Esophagus squamous epithelium (tissue), 5 donors: ENCODE results near the gene SLC18A3. TPM values are rescaled to one million over a fixed set of nuclear protein-coding genes. Genes with fewer than 3 reads are reported as not detected.

ENCODE experiments used
- DNase-seq: peaks from one replicate; lab custom pipeline; 2025; lab: John Stamatoyannopoulos, UW
- H3K27ac ChIP-seq, 4 donors: fragments of 200-600 bp; sonication (generic); one replicate each; pipeline ENCODE4 v1.5.1; 2016 to 2019; ENCODE audit warnings: mild to moderate bottlenecking in 1 of 4
- H3K27me3 ChIP-seq, 4 donors: fragments of 200-600 bp; sonication (generic); 1 replicate in 3 of 4; 2 replicates in 1 of 4; pipeline versions ENCODE4 v1.5.1 to v1.6.0; 2017 to 2021; ENCODE audit warnings: antibody characterized with exemption in 1 of 4
- H3K36me3 ChIP-seq, 3 donors: fragments of 200-600 bp; sonication (generic); one replicate each; pipeline ENCODE4 v1.5.1; 2016 to 2019
- H3K4me1 ChIP-seq, 3 donors: fragments of 200-600 bp; sonication (generic); one replicate each; pipeline ENCODE4 v1.5.1; 2017 to 2019
- H3K4me3 ChIP-seq, 4 donors: fragments of 200-600 bp; sonication (generic); 1 replicate in 3 of 4; 2 replicates in 1 of 4; pipeline ENCODE4 v1.5.1; 2016 to 2019; ENCODE audit warnings: mild to moderate bottlenecking in 2 of 4, moderate library complexity in 1 of 4
- H3K9me3 ChIP-seq, 3 donors: fragments of 200-600 bp; sonication (generic); one replicate each; pipeline ENCODE4 v1.5.1; 2016 to 2019
- CTCF ChIP-seq, 6 experiments: fragments of 450-650 bp in 4 of 6; fragments of 200-600 bp in 2 of 6; sonication (generic) in 2 of 6; IDR thresholded peaks; one replicate each; pipeline ENCODE4 v1.5.1; 2016 to 2019; ENCODE audit warnings: antibody characterized with exemption in 6 of 6, mild to moderate bottlenecking in 4 of 6, moderate library complexity in 4 of 6
- POLR2A ChIP-seq, 4 donors: fragments of 450-650 bp; IDR thresholded peaks; one replicate each; pipeline ENCODE4 v1.6.1; 2017; ENCODE audit warnings: antibody characterized with exemption in 4 of 4, mild to moderate bottlenecking in 4 of 4, moderate library complexity in 3 of 4
- WGBS, 2 donors: methylation state at CpG; one replicate each; pipeline ENCODE4 v1.1.5; 2018; 5-methylcytosine and 5-hydroxymethylcytosine counted together
- intact Hi-C: fragments of 100-400 bp; cut with DNase I; formaldehyde crosslinking; loops from one replicate; pipeline ENCODE4 v1.15.0; 2022
- total RNA-seq, 4 donors: library from RNA; depleted of rRNA; stranded (reverse); fragments of >200 nt; gene quantifications; one replicate each; pipeline ENCODE4 v1.1.0, GENCODE V29; 2016
- donor health status: DM: yes; HTN: yes; CAD: no.

The SLC18A3 gene
- total RNA-seq, 4 donors from 2014 or later: not detected

- 29 to 42% methylated on average over 2 of the region's 2 CpGs for WGBS, 2 donors
- Histone ChIP-seq H3K27ac (no peak overlapping the region), H3K9me3 (peaks cover 0 to 7% (median 0%) of the 10 kb centered on the region in 3 donors), H3K36me3 (no peaks in the 10 kb centered on the region), H3K4me1 (no peaks in the 10 kb centered on the region), H3K27me3 (peaks cover 0 to 26% (median 0%) of the 10 kb centered on the region in 4 donors), H3K4me3 (no peak overlapping the region)
- TF ChIP-seq POLR2A (IDR thresholded peaks at IDR 0.05) (no peak), CTCF (IDR thresholded peaks at IDR 0.05) (no peak)
- intact Hi-C loops: no loop called here
- no peak for DNase-seq
Observed at GRCh38 chr10:49568235-49568634, 41.9 kb upstream of the SLC18A3 start.

GRCh38 chr10:49569031-49569631 lies 41.0 kb upstream of the SLC18A3 start:
- no peak for DNase-seq
- Histone ChIP-seq H3K9me3 (peaks cover 0 to 7% (median 0%) of the 10 kb centered on the region in 3 donors), H3K4me1 (no peaks in the 10 kb centered on the region), H3K27ac (peak overlapping the region in 1 of 4 donors; percentile 39), H3K27me3 (peaks cover 0 to 17% (median 0%) of the 10 kb centered on the region in 4 donors), H3K36me3 (no peaks in the 10 kb centered on the region), H3K4me3 (no peak overlapping the region)
- WGBS, 2 donors: 19 to 31% methylated on average over 3 of the region's 3 CpGs
- no peak for TF ChIP-seq CTCF (IDR thresholded peaks at IDR 0.05)
- TF ChIP-seq POLR2A (IDR thresholded peaks at IDR 0.05): no peak
- intact Hi-C loops: no loop called here

DNA sequence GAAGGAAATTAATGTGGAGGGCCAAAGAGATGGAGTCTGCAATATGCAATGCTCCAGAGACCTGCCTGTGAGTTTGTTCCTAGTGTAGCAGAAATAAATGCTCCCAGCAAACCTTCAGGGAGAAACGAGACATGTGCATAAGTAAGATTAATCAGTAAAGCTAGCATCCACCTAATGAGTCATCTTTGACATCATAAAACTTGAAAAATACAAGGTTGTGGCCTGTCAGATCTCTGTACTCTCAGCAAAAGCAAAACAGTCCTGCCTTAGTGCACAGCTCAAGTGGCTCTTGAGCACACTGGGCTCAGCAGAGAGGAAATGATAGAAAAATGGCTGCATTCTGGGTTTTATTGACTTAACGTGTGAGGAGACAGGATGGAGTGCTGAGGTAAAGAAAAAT lies 38.7 kb upstream of the SLC18A3 start:
- intact Hi-C loops: no loop called here
- Histone ChIP-seq H3K9me3 (peaks cover 0 to 7% (median 0%) of the 10 kb centered on the region in 3 donors), H3K4me3 (no peak overlapping the region), H3K27ac (no peak overlapping the region), H3K4me1 (no peaks in the 10 kb centered on the region), H3K27me3 (peaks cover 0 to 5% (median 0%) of the 10 kb centered on the region in 4 donors), H3K36me3 (no peaks in the 10 kb centered on the region)
- no peak for DNase-seq
- no peak for TF ChIP-seq POLR2A (IDR thresholded peaks at IDR 0.05)
- no peak for TF ChIP-seq CTCF (IDR thresholded peaks at IDR 0.05)
- 33 to 43% methylated on average over 2 of the region's 2 CpGs for WGBS, 2 donors

- Histone ChIP-seq H3K4me3 (no peak overlapping the region), H3K27me3 (peaks cover 0 to 5% (median 0%) of the 10 kb centered on the region in 4 donors), H3K9me3 (peaks cover 0 to 7% (median 0%) of the 10 kb centered on the region in 3 donors), H3K36me3 (no peaks in the 10 kb centered on the region), H3K4me1 (no peaks in the 10 kb centered on the region), H3K27ac (no peak overlapping the region)
- intact Hi-C loops: no loop called here
- WGBS, 2 donors: 61 to 74% methylated on average over 6 of the region's 9 CpGs
- DNase-seq: no peak
- TF ChIP-seq POLR2A (IDR thresholded peaks at IDR 0.05) (no peak), CTCF (IDR thresholded peaks at IDR 0.05) (no peak)
Observed at GRCh38 chr10:49572594-49573114, 37.5 kb upstream of the SLC18A3 start.

DNA sequence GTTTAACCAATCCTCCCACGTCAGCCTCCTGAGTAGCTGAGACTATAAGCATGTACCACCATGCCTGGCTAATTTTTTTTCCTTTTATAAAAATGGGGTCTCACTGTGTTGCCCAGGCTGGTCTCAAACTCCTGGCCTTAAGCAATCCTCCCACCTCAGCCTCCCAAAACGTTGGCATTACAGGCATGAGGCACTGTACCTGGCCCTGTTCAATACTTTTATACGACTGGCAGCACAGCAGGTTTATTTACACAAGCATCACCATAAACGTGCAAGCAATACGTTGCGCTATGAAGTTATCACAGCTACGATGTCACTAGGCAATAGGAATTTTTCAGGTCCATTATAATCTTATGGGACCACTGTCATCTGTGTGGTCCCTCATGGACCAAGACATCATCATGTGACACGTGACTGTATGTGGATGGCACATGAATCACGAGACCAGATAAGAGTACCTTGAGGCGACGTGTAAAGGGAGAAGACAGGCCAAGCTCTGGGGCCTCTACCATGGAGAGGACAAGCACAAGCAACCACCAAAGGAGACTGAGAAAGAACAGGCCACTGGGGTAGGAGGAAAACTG lies 34.5 kb upstream of the SLC18A3 start:
- Histone ChIP-seq H3K27me3 (peaks cover 0 to 5% (median 0%) of the 10 kb centered on the region in 4 donors), H3K9me3 (no peaks in the 10 kb centered on the region), H3K4me3 (no peak overlapping the region), H3K4me1 (peaks cover 0 to 5% (median 0%) of the 10 kb centered on the region in 3 donors), H3K36me3 (no peaks in the 10 kb centered on the region), H3K27ac (no peak overlapping the region)
- DNase-seq: no peak
- WGBS, 2 donors: 75 to 78% methylated on average over 10 to 11 of the region's 11 CpGs
- intact Hi-C loops: no loop called here
- no peak for TF ChIP-seq CTCF (IDR thresholded peaks at IDR 0.05)
- TF ChIP-seq POLR2A (IDR thresholded peaks at IDR 0.05): no peak
